Measurements from ENCODE around the gene APBA2. TPM values are rescaled to one million over a fixed set of nuclear protein-coding genes. Genes with fewer than 3 reads are reported as not detected.

Gene APBA2
- total and polyA plus RNA-seq, 2 of the 4 experiments (the other 2 are of a cell fraction), result 21.7 to 33.0 TPM

DNA sequence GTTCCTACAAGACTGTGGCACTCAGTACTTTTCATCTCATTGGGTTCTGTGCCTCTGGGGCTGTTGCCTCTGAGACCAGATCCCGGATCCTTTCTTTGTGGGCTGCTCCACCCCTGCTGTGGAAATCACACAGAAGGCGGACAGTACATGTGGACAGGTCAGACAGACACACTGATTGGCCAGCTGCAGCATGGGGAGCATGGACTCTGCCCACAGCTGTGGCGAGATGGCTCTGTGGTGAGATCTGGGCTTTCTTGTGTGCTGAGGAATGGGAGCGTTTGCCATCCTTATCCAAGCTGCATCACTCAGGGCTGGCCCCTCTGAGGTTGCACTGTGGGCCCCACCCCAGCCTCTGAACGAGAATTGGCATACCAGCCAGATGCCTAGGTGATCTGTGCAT lies 147.0 kb downstream of the APBA2 start:
- no peak overlapping the region for H3K23ac ChIP-seq (ENCODE audit: low read depth, low read length)
- no TSS peak for BruUV-seq (replicated peaks)
- no peaks in the 10 kb centered on the region for H3K27me3 ChIP-seq (ENCODE audit: control insufficient read depth, insufficient read depth, low read length)
- WGBS, 2 experiments (ENCODE audit: extremely low coverage in 2 of 2, insufficient read length in 1 of 2), result 86% methylated on average over 3 of the region's 5 CpGs; no CpG with 5 or more reads in 1 of the 2 experiments
- ChIA-PET POLR2A (ENCODE audit: unreplicated experiment) (no interaction called here), CTCF (no interaction called here)
- H2BK20ac ChIP-seq (ENCODE audit: low read depth, low read length), result no peak overlapping the region
- no peak overlapping the region for H4K91ac ChIP-seq (ENCODE audit: insufficient read depth, low read depth, low read length)
- DNase-seq, result no peak
- no peak overlapping the region for H3K4ac ChIP-seq (ENCODE audit: low read depth, low read length)
- H3K27ac ChIP-seq (ENCODE audit: insufficient read depth, low read length), result no peak overlapping the region
- H3K56ac ChIP-seq (ENCODE audit: extremely low read depth, insufficient read depth, low read length), result no peak overlapping the region
- H3K79me1 ChIP-seq (ENCODE audit: low read depth in 1 of 2, low read length in 2 of 2), result peaks cover 10 to 24% of the 10 kb centered on the region in 2 experiments
- no peak overlapping the region for H3K4me3 ChIP-seq (ENCODE audit: insufficient read depth, low read depth, low read length)
- H2AK9ac ChIP-seq (replicated peaks; ENCODE audit: low read depth, low read length, poor library complexity), result no peak overlapping the region
- in situ Hi-C loops (cut with MboI; ENCODE audit: low sequenced_read_pairs), result no loop called here
- H2BK5ac ChIP-seq (ENCODE audit: low read depth, low read length, poor library complexity, severe bottlenecking), result no peak overlapping the region
- H2AFZ ChIP-seq (replicated peaks; ENCODE audit: low read length, poor library complexity), result no peak overlapping the region
- no peak for TF ChIP-seq CHD1 (IDR thresholded peaks at IDR 0.05; ENCODE audit: low read depth, low read length)
- TF ChIP-seq, protein P1, sequence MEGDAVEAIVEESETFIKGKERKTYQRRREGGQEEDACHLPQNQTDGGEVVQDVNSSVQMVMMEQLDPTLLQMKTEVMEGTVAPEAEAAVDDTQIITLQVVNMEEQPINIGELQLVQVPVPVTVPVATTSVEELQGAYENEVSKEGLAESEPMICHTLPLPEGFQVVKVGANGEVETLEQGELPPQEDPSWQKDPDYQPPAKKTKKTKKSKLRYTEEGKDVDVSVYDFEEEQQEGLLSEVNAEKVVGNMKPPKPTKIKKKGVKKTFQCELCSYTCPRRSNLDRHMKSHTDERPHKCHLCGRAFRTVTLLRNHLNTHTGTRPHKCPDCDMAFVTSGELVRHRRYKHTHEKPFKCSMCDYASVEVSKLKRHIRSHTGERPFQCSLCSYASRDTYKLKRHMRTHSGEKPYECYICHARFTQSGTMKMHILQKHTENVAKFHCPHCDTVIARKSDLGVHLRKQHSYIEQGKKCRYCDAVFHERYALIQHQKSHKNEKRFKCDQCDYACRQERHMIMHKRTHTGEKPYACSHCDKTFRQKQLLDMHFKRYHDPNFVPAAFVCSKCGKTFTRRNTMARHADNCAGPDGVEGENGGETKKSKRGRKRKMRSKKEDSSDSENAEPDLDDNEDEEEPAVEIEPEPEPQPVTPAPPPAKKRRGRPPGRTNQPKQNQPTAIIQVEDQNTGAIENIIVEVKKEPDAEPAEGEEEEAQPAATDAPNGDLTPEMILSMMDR (conservative IDR thresholded peaks at IDR 0.05; ENCODE audit: low read depth, low read length), result no peak
- TF ChIP-seq MXI1 (IDR thresholded peaks at IDR 0.05; ENCODE audit: borderline replicate concordance, low read depth, low read length), result no peak
- no peak for TF ChIP-seq RCOR1 (IDR thresholded peaks at IDR 0.05; ENCODE audit: insufficient replicate concordance, low read length)
- TF ChIP-seq MAFK (IDR thresholded peaks at IDR 0.05; ENCODE audit: low read depth, low read length), result no peak
- no peak for TF ChIP-seq FOS (IDR thresholded peaks at IDR 0.05; ENCODE audit: low read depth, low read length)
- TF ChIP-seq POLR2A (IDR thresholded peaks at IDR 0.05; ENCODE audit: low read depth, low read length), result no peak
- no peak overlapping the region for H4K5ac ChIP-seq (ENCODE audit: low read depth, low read length)
- peaks cover 10% of the 10 kb centered on the region for H4K20me1 ChIP-seq (ENCODE audit: insufficient read depth, low read length)
- H4K8ac ChIP-seq (ENCODE audit: low read depth in 2 of 2, low read length in 2 of 2), result no peak overlapping the region
- no peaks in the 10 kb centered on the region for H3K36me3 ChIP-seq (ENCODE audit: control insufficient read depth, insufficient read depth, low read length)
- H3K9me1 ChIP-seq (ENCODE audit: insufficient read depth, low read length), result peaks cover 8% of the 10 kb centered on the region; the same call in 1 of the 2 replicates
- no peak for ATAC-seq (ENCODE audit: low read depth)
- intact Hi-C loops (cut with micrococcal nuclease), result no loop called here
- dilution Hi-C loops (cut with HindIII; ENCODE audit: low sequenced_read_pairs, unreplicated experiment), result no loop called here
- H3K9ac ChIP-seq (ENCODE audit: low read depth, low read length), result no peak overlapping the region
- no peak overlapping the region for H3K18ac ChIP-seq (ENCODE audit: low read depth, low read length)
- no peak overlapping the region for H3K4me2 ChIP-seq (ENCODE audit: low read depth, low read length)
- H3K9me3 ChIP-seq (ENCODE audit: control insufficient read depth, insufficient read depth, low read length), result no peaks in the 10 kb centered on the region; the same call in 1 of the 2 replicates
- no peak overlapping the region for H2BK120ac ChIP-seq (ENCODE audit: low read depth, low read length)
- peaks cover 2% of the 10 kb centered on the region; the same call in 1 of the 2 replicates for H3K4me1 ChIP-seq (ENCODE audit: control insufficient read depth, insufficient read depth, low read length)
- no peak overlapping the region for H3K14ac ChIP-seq (replicated peaks; ENCODE audit: low read depth, low read length)
- no peak overlapping the region for H2AK5ac ChIP-seq (ENCODE audit: low read depth, low read length)
- H2BK15ac ChIP-seq (ENCODE audit: low read depth, low read length), result no peak overlapping the region
